Measurements from ENCODE around the gene KPNB1.
A peak's percentile ranks its signal among the peaks of the same experiment; 100 is the strongest.

Gene KPNB1

GRCh38 chr17:47733047-47733673 lies 83.4 kb downstream of the KPNB1 start, which contains the start of gene TBX21:
TBX21 (plus strand) TSS chr17:47733236; CDS start chr17:47733455, 219 bp downstream.
- peak; percentile 95 for DNase-seq

GRCh38 chr17:47733674-47734410 lies 84.1 kb downstream of the KPNB1 start:
- peak in 1 of 2 donors; percentile 28 for DNase-seq

DNA sequence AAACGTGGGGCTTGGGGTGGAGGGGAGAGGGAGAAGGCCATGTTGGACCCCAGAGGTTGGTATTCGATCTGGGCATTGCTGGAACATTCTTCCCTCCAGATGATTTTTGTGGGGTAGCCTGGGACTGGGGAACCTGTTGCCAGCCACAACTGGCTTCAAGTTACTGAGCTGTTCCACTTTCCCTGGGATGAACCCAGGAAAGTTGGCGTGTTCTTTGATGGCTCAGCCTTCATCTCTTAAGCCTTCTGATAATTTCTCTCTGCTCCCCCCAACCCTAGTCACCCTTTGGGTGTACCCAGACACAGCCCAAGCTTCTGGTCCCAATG lies 85.4 kb downstream of the KPNB1 start:
- DNase-seq = no peak
